Fibroblast of lung (primary cell): Measurements from ENCODE around the gene GARIN5B. TPM values are rescaled to one million over a fixed set of nuclear protein-coding genes. Genes with fewer than 3 reads are reported as not detected.

Experiments used
- DNase-seq, 2 donors: peaks; one replicate each; pipeline versions ENCODE4 v3.0.0 to v3.0.0-alpha.2; 2010; ENCODE audit warnings: low read depth in 2 of 2
- H2AFZ ChIP-seq: 2 replicates; pipeline ENCODE4 v1.5.1; 2012; ENCODE audit warnings: low read length, control low read depth, inconsistent platforms
- H3K27ac ChIP-seq: 2 replicates; pipeline ENCODE4 v1.5.1; 2011; ENCODE audit warnings: low read length, control low read depth; ENCODE audit not compliant: insufficient read depth
- H3K27me3 ChIP-seq: 2 replicates; pipeline ENCODE4 v1.5.1; 2011; ENCODE audit warnings: mild to moderate bottlenecking, low read length; ENCODE audit not compliant: control insufficient read depth, insufficient read depth
- H3K36me3 ChIP-seq: 2 replicates; pipeline ENCODE4 v1.5.1; 2011; ENCODE audit warnings: low read length; ENCODE audit not compliant: control insufficient read depth, insufficient read depth
- H3K4me1 ChIP-seq: 2 replicates; pipeline ENCODE4 v1.5.1; 2011; ENCODE audit warnings: low read length; ENCODE audit not compliant: control insufficient read depth, insufficient read depth; ENCODE audit errors: extremely low read depth
- H3K4me2 ChIP-seq: 2 replicates; pipeline ENCODE4 v1.5.1; 2011; ENCODE audit warnings: low read length, control low read depth; ENCODE audit not compliant: insufficient read depth; ENCODE audit errors: extremely low read depth
- H3K4me3 ChIP-seq, 4 experiments: fragments of 200-600 bp in 1 of 4; sonication (generic) in 1 of 4; replicated peaks in 1 of 4; 2 replicates each; pipeline ENCODE4 v1.5.1; 2011 to 2016; ENCODE audit warnings: low read length in 4 of 4, low read depth in 3 of 4, mild to moderate bottlenecking in 3 of 4, control low read depth in 2 of 4, inconsistent platforms in 1 of 4, mixed read lengths in 1 of 4; ENCODE audit not compliant: insufficient read depth in 1 of 4; ENCODE audit errors: control extremely low read depth in 1 of 4
- H3K79me2 ChIP-seq: 2 replicates; pipeline ENCODE4 v1.5.1; 2012; ENCODE audit warnings: mild to moderate bottlenecking, low read length, inconsistent platforms; ENCODE audit not compliant: control insufficient read depth, insufficient read depth
- H3K9ac ChIP-seq: 2 replicates; pipeline ENCODE4 v1.5.1; 2011; ENCODE audit warnings: mild to moderate bottlenecking, low read length, control low read depth; ENCODE audit not compliant: insufficient read depth
- H3K9me3 ChIP-seq: 2 replicates; pipeline ENCODE4 v1.5.1; 2012; ENCODE audit warnings: low read depth, low read length; ENCODE audit not compliant: control insufficient read depth, insufficient read depth
- H4K20me1 ChIP-seq: 2 replicates; pipeline ENCODE4 v1.5.1; 2011; ENCODE audit warnings: low read length; ENCODE audit not compliant: control insufficient read depth, insufficient read depth; ENCODE audit errors: extremely low read depth
- EZH2 ChIP-seq: IDR thresholded peaks from 2 replicates; pipeline ENCODE4 v1.5.1; 2012; ENCODE audit warnings: low read length, control low read depth, mild to moderate bottlenecking; ENCODE audit errors: missing control alignments
- polyA plus RNA-seq, 2 donors: library from polyadenylated mRNA; depleted of rRNA in 1 of 2; stranded (reverse) in 1 of 2; unstranded in 1 of 2; fragments of >200 nt; gene quantifications; 2 replicates each; pipeline ENCODE4 v1.2.1, GENCODE V29; 2011 to 2012; ENCODE audit warnings: missing spikeins in 1 of 2
- total RNA-seq: library from RNA; depleted of rRNA; stranded (reverse); fragments of >200 nt; gene quantifications from 2 replicates; pipeline ENCODE4 v1.2.1, GENCODE V29; 2014
- TF ChIP-seq, protein P1 (sequence below), 2 donors: IDR thresholded peaks in 1 of 2; conservative IDR thresholded peaks in 1 of 2; 1 replicate in 1 of 2; 2 replicates in 1 of 2; pipeline ENCODE4 v1.5.1; 2011 to 2012; ENCODE audit warnings: low read length in 2 of 2, control low read depth in 1 of 2, inconsistent platforms in 1 of 2, low read depth in 1 of 2, mild to moderate bottlenecking in 1 of 2

Gene GARIN5B
- total and polyA plus RNA-seq, 2 donors (not counting 1 experiment from before 2014, with no cell fraction given) = not detected

DNA sequence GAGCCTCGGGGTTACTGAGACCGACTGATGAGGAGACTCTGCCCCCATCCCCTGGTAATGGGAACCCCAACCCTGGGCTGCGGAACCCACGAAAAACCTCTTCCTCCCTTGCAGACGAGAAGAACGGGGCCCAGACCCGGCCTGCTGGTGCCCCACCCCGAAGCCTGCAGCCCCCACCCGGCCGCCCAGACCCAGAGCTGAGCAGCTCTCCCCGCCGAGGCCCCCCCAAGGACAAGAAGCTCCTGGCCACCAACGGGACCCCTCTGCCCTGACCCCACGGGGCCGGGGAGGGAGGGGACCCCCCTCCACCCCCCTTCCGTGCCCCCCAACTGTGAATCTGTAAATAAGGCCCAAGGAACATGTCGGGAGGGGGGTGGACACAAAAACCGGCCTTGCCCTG lies 51.3 kb downstream of the GARIN5B start:
- Histone ChIP-seq H3K36me3 (peaks cover 1% of the 10 kb centered on the region), H3K4me2 (no peak overlapping the region), H3K4me1 (no peaks in the 10 kb centered on the region), H3K4me3 (no peak overlapping the region), H3K27ac (no peak overlapping the region), H3K27me3 (no peaks in the 10 kb centered on the region), H3K9me3 (no peaks in the 10 kb centered on the region), H4K20me1 (no peaks in the 10 kb centered on the region), H2AFZ (no peak overlapping the region), H3K79me2 (no peaks in the 10 kb centered on the region), H3K9ac (no peak overlapping the region)
- no peak for DNase-seq
- TF ChIP-seq, protein P1, sequence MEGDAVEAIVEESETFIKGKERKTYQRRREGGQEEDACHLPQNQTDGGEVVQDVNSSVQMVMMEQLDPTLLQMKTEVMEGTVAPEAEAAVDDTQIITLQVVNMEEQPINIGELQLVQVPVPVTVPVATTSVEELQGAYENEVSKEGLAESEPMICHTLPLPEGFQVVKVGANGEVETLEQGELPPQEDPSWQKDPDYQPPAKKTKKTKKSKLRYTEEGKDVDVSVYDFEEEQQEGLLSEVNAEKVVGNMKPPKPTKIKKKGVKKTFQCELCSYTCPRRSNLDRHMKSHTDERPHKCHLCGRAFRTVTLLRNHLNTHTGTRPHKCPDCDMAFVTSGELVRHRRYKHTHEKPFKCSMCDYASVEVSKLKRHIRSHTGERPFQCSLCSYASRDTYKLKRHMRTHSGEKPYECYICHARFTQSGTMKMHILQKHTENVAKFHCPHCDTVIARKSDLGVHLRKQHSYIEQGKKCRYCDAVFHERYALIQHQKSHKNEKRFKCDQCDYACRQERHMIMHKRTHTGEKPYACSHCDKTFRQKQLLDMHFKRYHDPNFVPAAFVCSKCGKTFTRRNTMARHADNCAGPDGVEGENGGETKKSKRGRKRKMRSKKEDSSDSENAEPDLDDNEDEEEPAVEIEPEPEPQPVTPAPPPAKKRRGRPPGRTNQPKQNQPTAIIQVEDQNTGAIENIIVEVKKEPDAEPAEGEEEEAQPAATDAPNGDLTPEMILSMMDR (conservative IDR thresholded peaks at IDR 0.05 in 1 of 2, IDR thresholded peaks at IDR 0.05 in 1 of 2; ENCODE audit: low read depth in 1 of 2, low read length in 2 of 2) = no peak
- no peak for TF ChIP-seq EZH2

DNA sequence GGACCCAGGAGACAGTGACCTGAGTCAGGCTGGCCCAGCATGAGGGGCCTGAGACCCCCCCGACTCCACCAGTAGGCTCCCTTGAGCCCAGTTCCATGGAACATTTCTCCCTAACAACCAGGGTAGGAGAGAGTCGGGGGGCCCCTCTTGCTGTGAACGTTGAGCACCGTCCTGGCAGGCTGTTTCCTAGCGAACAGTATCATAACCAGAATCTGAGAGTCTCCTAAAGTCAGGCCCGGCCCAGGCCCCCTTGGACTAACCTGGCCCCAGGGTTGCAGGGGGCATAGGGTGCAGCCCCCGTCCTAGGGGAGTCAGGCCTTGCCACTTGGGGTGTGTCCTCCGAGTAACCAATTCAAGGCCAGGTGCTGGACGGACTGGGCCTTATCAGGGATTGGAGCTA lies 51.7 kb downstream of the GARIN5B start:
- H3K4me2 ChIP-seq = no peak overlapping the region
- H3K4me3 ChIP-seq = no peak overlapping the region
- H4K20me1 ChIP-seq = no peaks in the 10 kb centered on the region
- no peaks in the 10 kb centered on the region for H3K79me2 ChIP-seq
- no peak overlapping the region for H2AFZ ChIP-seq
- H3K9me3 ChIP-seq = no peaks in the 10 kb centered on the region
- no peaks in the 10 kb centered on the region for H3K27me3 ChIP-seq
- H3K27ac ChIP-seq = no peak overlapping the region
- H3K4me1 ChIP-seq = no peaks in the 10 kb centered on the region
- DNase-seq = no peak
- H3K36me3 ChIP-seq = peaks cover 2% of the 10 kb centered on the region
- H3K9ac ChIP-seq = no peak overlapping the region
- TF ChIP-seq, protein P1 (conservative IDR thresholded peaks at IDR 0.05 in 1 of 2, IDR thresholded peaks at IDR 0.05 in 1 of 2; ENCODE audit: low read depth in 1 of 2, low read length in 2 of 2) = no peak
- no peak for TF ChIP-seq EZH2

DNA sequence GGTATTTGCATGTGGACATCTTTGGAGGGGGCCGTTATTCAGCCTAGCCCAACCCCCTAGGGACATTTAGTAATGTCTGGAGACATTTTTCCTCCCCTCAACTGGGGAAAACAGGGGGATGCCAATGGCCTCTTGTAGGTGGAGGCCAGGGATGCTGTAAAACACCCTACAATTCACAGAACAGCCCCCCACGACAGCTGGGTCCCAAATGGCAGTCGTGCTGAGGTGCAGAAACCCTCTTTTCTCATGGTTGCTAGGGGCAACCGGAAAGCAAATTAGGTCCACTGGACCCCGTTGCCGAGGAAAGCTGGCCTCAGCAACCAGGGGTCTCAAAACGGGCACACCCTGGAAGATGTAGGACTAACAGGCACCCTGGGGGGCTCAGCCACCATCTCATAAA lies 52.6 kb downstream of the GARIN5B start:
- Histone ChIP-seq H3K79me2 (no peaks in the 10 kb centered on the region), H3K4me2 (no peak overlapping the region), H3K27me3 (no peaks in the 10 kb centered on the region), H4K20me1 (no peaks in the 10 kb centered on the region), H3K36me3 (peaks cover 5% of the 10 kb centered on the region), H3K4me3 (no peak overlapping the region), H3K4me1 (no peaks in the 10 kb centered on the region), H2AFZ (no peak overlapping the region), H3K9ac (no peak overlapping the region), H3K27ac (no peak overlapping the region), H3K9me3 (no peaks in the 10 kb centered on the region)
- no peak for DNase-seq
- TF ChIP-seq EZH2 = no peak
- TF ChIP-seq, protein P1 (conservative IDR thresholded peaks at IDR 0.05 in 1 of 2, IDR thresholded peaks at IDR 0.05 in 1 of 2; ENCODE audit: low read depth in 1 of 2, low read length in 2 of 2) = no peak
